Transverse colon (tissue), 4 donors: ENCODE data around the gene PNPO.

Experiments used
- EP300 ChIP-seq: sonication (generic); formaldehyde crosslinking; IDR thresholded peaks from one replicate; pipeline ENCODE4 v1.6.1; 2017; ENCODE audit warnings: antibody characterized with exemption, low read depth
- POLR2A ChIP-seq: fragments of 450-650 bp; IDR thresholded peaks from one replicate; pipeline ENCODE4 v1.6.1; 2016; ENCODE audit warnings: antibody characterized with exemption, mild to moderate bottlenecking, moderate library complexity
- POLR2AphosphoS5 ChIP-seq, 3 donors: sonication (generic); formaldehyde crosslinking; IDR thresholded peaks; one replicate each; pipeline ENCODE4 v1.6.1; 2016; ENCODE audit warnings: antibody characterized with exemption in 3 of 3
- TF ChIP-seq, protein P1 (sequence below), 5 experiments: fragments of 200-600 bp in 3 of 5; fragments of 450-650 bp in 2 of 5; sonication (generic) in 3 of 5; IDR thresholded peaks; 1 replicate in 2 of 5; 2 replicates in 3 of 5; pipeline ENCODE4 v1.5.1; 2016 to 2017; ENCODE audit warnings: antibody characterized with exemption in 5 of 5, inconsistent platforms in 3 of 5, mild to moderate bottlenecking in 2 of 5, moderate library complexity in 1 of 5

DNA sequence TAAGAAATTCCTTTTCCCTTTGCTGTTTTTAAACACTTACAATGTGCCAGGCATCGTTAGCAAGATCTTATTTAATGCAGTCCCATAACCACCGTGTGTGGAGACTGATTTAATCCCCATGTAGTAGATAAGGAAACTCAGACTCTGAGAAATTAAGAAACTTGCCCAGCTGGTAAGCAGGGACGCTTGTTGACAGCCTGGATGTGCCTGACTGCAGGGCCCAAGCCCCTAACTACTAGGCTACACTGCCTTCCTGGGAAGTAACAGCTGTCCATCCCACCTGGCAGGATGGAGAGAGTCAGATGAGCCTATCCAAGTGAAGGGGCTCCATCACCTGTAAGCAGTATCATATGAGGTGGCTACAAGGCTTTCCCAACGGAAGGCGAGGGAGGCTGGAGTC, 52.6 kb downstream of the PNPO start:
- TF ChIP-seq, protein P1, sequence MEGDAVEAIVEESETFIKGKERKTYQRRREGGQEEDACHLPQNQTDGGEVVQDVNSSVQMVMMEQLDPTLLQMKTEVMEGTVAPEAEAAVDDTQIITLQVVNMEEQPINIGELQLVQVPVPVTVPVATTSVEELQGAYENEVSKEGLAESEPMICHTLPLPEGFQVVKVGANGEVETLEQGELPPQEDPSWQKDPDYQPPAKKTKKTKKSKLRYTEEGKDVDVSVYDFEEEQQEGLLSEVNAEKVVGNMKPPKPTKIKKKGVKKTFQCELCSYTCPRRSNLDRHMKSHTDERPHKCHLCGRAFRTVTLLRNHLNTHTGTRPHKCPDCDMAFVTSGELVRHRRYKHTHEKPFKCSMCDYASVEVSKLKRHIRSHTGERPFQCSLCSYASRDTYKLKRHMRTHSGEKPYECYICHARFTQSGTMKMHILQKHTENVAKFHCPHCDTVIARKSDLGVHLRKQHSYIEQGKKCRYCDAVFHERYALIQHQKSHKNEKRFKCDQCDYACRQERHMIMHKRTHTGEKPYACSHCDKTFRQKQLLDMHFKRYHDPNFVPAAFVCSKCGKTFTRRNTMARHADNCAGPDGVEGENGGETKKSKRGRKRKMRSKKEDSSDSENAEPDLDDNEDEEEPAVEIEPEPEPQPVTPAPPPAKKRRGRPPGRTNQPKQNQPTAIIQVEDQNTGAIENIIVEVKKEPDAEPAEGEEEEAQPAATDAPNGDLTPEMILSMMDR (IDR thresholded peaks at IDR 0.05) = no peak
- TF ChIP-seq POLR2AphosphoS5 (IDR thresholded peaks at IDR 0.05) (no peak), EP300 (no peak), POLR2A (no peak)
